ENCODE data around the gene ZNF239. TPM values are rescaled to one million over a fixed set of nuclear protein-coding genes. Genes with fewer than 3 reads are reported as not detected.

Gene ZNF239
- total and polyA plus RNA-seq, 2 of the 8 experiments (the other 6 are each of a cell fraction or from before 2014, with no cell fraction given) = 2.4 to 11.4 TPM

DNA sequence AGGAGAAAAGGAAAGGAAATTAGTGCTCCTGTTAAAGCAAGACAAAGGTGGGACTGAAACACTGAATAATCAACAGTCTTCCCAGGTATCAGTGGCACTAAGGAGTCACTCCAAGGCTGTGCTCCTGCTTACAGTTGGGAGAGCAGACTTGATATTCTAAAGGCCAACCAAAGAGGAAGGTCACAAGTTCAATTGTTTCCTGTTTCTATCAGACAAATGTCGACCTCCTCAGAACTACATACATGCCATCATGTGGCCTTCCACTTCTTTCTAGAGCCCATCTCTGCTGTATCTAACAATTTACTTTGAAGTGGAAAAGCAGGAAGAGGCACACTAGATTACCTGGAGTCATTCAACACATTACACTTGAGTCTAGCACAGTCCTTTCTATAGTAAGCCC is 3.4 kb downstream of the ZNF239 start:
- Histone ChIP-seq H3K18ac (ENCODE audit: extremely low read depth, low read length) (no peak overlapping the region), H3K23ac (ENCODE audit: insufficient read length) (no peak overlapping the region), H3K4me3 (ENCODE audit: extremely low read depth in 1 of 4, insufficient read depth in 2 of 4, low read depth in 3 of 4, low read length in 4 of 4) (no peak overlapping the region), H3K79me1 (ENCODE audit: low read depth, low read length) (peaks cover 8% of the 10 kb centered on the region; the same call in 1 of the 2 replicates), H2BK120ac (replicated peaks; ENCODE audit: low read depth, low read length) (no peak overlapping the region), H4K5ac (ENCODE audit: insufficient read length, low read depth, low read length) (no peak overlapping the region), H4K91ac (replicated peaks; ENCODE audit: insufficient read length, low read length) (no peak overlapping the region), H2AK5ac (ENCODE audit: low read depth, low read length) (no peak overlapping the region), H3K56ac (replicated peaks; ENCODE audit: insufficient read length, low read depth, low read length) (no peak overlapping the region), H3K14ac (ENCODE audit: insufficient read length) (no peak overlapping the region), H3K9me3 (ENCODE audit: insufficient read depth in 2 of 2, low read depth in 1 of 2, low read length in 1 of 2) (peaks cover 22 to 48% of the 10 kb centered on the region in 2 experiments), H2BK20ac (ENCODE audit: low read length) (no peak overlapping the region), H3K4me1 (replicated peaks in 1 of 4; ENCODE audit: control insufficient read depth in 3 of 4, insufficient read depth in 4 of 4, low read length in 3 of 4) (peaks cover 0 to 5% (median 1%) of the 10 kb centered on the region in 4 experiments; a peak in 2 of 7 replicates), H3K9ac (replicated peaks in 1 of 4; ENCODE audit: extremely low read depth in 1 of 4, low read depth in 3 of 4, low read length in 3 of 4) (no peak overlapping the region), H3K36me3 (ENCODE audit: control insufficient read depth in 2 of 4, insufficient read depth in 4 of 4, low read length in 3 of 4) (peaks cover 0 to 19% (median 3%) of the 10 kb centered on the region in 4 experiments; a peak in 5 of 8 replicates), H2BK5ac (ENCODE audit: low read depth, low read length) (no peak overlapping the region), H4K20me1 (replicated peaks in 1 of 2; ENCODE audit: control insufficient read depth in 1 of 2, insufficient read depth in 2 of 2, low read length in 2 of 2) (peaks cover 0 to 2% of the 10 kb centered on the region in 2 experiments), H2BK12ac (ENCODE audit: low read depth, low read length) (no peak overlapping the region), H2AFZ (ENCODE audit: low read length) (no peak overlapping the region), H2BK15ac (ENCODE audit: low read length) (no peak overlapping the region), H4K8ac (ENCODE audit: extremely low read depth, insufficient read depth, low read length) (no peak overlapping the region), H3K79me2 (ENCODE audit: control insufficient read depth in 1 of 2, insufficient read depth in 2 of 2, low read length in 2 of 2) (peaks cover 0 to 3% of the 10 kb centered on the region in 2 experiments; a peak in 1 of 4 replicates), H3K4me2 (ENCODE audit: insufficient read depth in 1 of 2, low read depth in 2 of 2, low read length in 2 of 2) (no peak overlapping the region), H3K4ac (replicated peaks; ENCODE audit: insufficient read length, low read depth, low read length) (no peak overlapping the region), H3K27ac (ENCODE audit: low read depth, low read length) (no peak overlapping the region), H3K27me3 (replicated peaks in 1 of 4; ENCODE audit: control insufficient read depth in 3 of 4, extremely low read depth in 1 of 4, insufficient read depth in 3 of 4, low read length in 3 of 4) (peaks cover 0 to 19% (median 9%) of the 10 kb centered on the region in 4 experiments; a peak in 6 of 7 replicates), H3K23me2 (ENCODE audit: low read depth, low read length) (peaks cover 7% of the 10 kb centered on the region; the same call in 1 of the 2 replicates)
- ChIA-PET POLR2A (ENCODE audit: partially characterized antibody) (interaction anchor here (1.0 kb wide), 1 partner anchor 16 kb away, joined by 3 read pairs; no protein-coding TSS in a partner anchor), CTCF (ENCODE audit: partially characterized antibody) (no interaction called here)
- DNase-seq (ENCODE audit: low read depth in 1 of 2, low spot score in 2 of 2) = no peak
- 60% methylated on average over 1 of the region's 1 CpG; no CpG with 5 or more reads in 1 of the 2 experiments for WGBS, 2 experiments (ENCODE audit: extremely low coverage in 1 of 2, insufficient coverage in 1 of 2, insufficient read length in 1 of 2, insufficient replicate concordance in 2 of 2, low coverage in 1 of 2, low lambda C conversion rate in 2 of 2, missing lambda C conversion rate in 1 of 2)
- FAIRE-seq = no peak
- TF ChIP-seq SRF (IDR thresholded peaks at IDR 0.05; ENCODE audit: low read depth, low read length) (no peak), BCL11A (IDR thresholded peaks at IDR 0.05; ENCODE audit: low read depth in 2 of 2, low read length in 2 of 2) (no peak), TCF12 (IDR thresholded peaks at IDR 0.05; ENCODE audit: low read depth, low read length) (no peak), FOSL1 (IDR thresholded peaks at IDR 0.05; ENCODE audit: insufficient read depth, low read depth, low read length) (no peak), POLR2A (IDR thresholded peaks at IDR 0.05; ENCODE audit: control extremely low read depth in 1 of 2, low read depth in 2 of 2, low read length in 2 of 2) (no peak), RNF2 (IDR thresholded peaks at IDR 0.05; ENCODE audit: borderline replicate concordance, low read depth, low read length, missing control alignments, poor library complexity, severe bottlenecking) (no peak), KDM4A (IDR thresholded peaks at IDR 0.05; ENCODE audit: low read depth, low read length, severe bottlenecking) (no peak), CBX5 (IDR thresholded peaks at IDR 0.05; ENCODE audit: low read depth, low read length) (no peak)
- TF ChIP-seq, protein P1, sequence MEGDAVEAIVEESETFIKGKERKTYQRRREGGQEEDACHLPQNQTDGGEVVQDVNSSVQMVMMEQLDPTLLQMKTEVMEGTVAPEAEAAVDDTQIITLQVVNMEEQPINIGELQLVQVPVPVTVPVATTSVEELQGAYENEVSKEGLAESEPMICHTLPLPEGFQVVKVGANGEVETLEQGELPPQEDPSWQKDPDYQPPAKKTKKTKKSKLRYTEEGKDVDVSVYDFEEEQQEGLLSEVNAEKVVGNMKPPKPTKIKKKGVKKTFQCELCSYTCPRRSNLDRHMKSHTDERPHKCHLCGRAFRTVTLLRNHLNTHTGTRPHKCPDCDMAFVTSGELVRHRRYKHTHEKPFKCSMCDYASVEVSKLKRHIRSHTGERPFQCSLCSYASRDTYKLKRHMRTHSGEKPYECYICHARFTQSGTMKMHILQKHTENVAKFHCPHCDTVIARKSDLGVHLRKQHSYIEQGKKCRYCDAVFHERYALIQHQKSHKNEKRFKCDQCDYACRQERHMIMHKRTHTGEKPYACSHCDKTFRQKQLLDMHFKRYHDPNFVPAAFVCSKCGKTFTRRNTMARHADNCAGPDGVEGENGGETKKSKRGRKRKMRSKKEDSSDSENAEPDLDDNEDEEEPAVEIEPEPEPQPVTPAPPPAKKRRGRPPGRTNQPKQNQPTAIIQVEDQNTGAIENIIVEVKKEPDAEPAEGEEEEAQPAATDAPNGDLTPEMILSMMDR (IDR thresholded peaks at IDR 0.05; ENCODE audit: control extremely low read depth in 1 of 3, insufficient read depth in 1 of 3, low read depth in 1 of 3, low read length in 3 of 3) = no peak
